ENCODE measurements around the gene WAS. TPM values are rescaled to one million over a fixed set of nuclear protein-coding genes. Genes with fewer than 3 reads are reported as not detected.

Gene WAS
- total and polyA plus RNA-seq, 2 donors (not counting 1 experiment from before 2014, with no cell fraction given) = 88.7 to 98.0 TPM

- ChIA-PET POLR2A (no interaction called here), CTCF (interaction anchor here (1.0 kb wide), 1 partner anchor 65 kb away, joined by 3 read pairs; no protein-coding TSS in a partner anchor)
- no peak for TF ChIP-seq EZH2 (IDR thresholded peaks at IDR 0.05; ENCODE audit: borderline replicate concordance, insufficient read depth, low read depth, low read length, poor library complexity, severe bottlenecking)
- TF ChIP-seq CTCF (IDR thresholded peaks at IDR 0.05) = no peak
- Histone ChIP-seq H3K27ac (ENCODE audit: low read length in 2 of 2) (no peak overlapping the region), H3K9me3 (ENCODE audit: control extremely low read depth in 1 of 3, control insufficient read depth in 2 of 3, insufficient read depth in 1 of 3, low read length in 2 of 3) (no peaks in the 10 kb centered on the region), H3K4me1 (ENCODE audit: control insufficient read depth in 2 of 2, insufficient read depth in 2 of 2, low read length in 2 of 2) (peaks cover 0 to 10% of the 10 kb centered on the region in 2 donors), H3K9ac (ENCODE audit: low read length) (no peak overlapping the region), H3K27me3 (replicated peaks in 1 of 4; ENCODE audit: control extremely low read depth in 1 of 4, control insufficient read depth in 3 of 4, insufficient read depth in 4 of 4, low read length in 3 of 4) (no peaks in the 10 kb centered on the region), H3K4me3 (ENCODE audit: control extremely low read depth in 1 of 5, extremely low read depth in 1 of 5, insufficient read depth in 1 of 5, low read depth in 2 of 5, low read length in 4 of 5) (no peak overlapping the region), H3K4me2 (replicated peaks; ENCODE audit: low read depth, low read length, poor library complexity, severe bottlenecking) (no peak overlapping the region), H3K36me3 (replicated peaks in 1 of 2; ENCODE audit: control extremely low read depth in 1 of 2, control insufficient read depth in 1 of 2, extremely low read depth in 1 of 2, insufficient read depth in 2 of 2, low read length in 1 of 2) (no peaks in the 10 kb centered on the region), H4K20me1 (ENCODE audit: control insufficient read depth, insufficient read depth, low read length, poor library complexity, severe bottlenecking) (no peaks in the 10 kb centered on the region), H2AFZ (ENCODE audit: insufficient read depth, low read depth, low read length, poor library complexity, severe bottlenecking) (no peak overlapping the region), H3K79me2 (ENCODE audit: control insufficient read depth, insufficient read depth, low read length) (no peaks in the 10 kb centered on the region)
- no peak for ATAC-seq (ENCODE audit: low read depth)
- no peak overlapping the region for H3K4me3 Mint-ChIP-seq
- intact Hi-C loops (cut with micrococcal nuclease) = no loop called here
- peaks cover 15% of the 10 kb centered on the region for H3K4me1 Mint-ChIP-seq
- DNase-seq = no peak
- H3K27ac Mint-ChIP-seq = no peak overlapping the region
- H3K9me3 Mint-ChIP-seq (ENCODE audit: insufficient read depth) = no peaks in the 10 kb centered on the region
- 91% methylated on average over 5 of the region's 9 CpGs for WGBS (ENCODE audit: insufficient coverage)
- H3K27me3 Mint-ChIP-seq = no peaks in the 10 kb centered on the region
Observed at GRCh38 chrX:48711162-48711928, 27.7 kb downstream of the WAS start.

GRCh38 chrX:48711929-48712505 lies 28.4 kb downstream of the WAS start:
- CTCF ChIA-PET = no interaction called here
- H3K4me1 Mint-ChIP-seq = peaks cover 15% of the 10 kb centered on the region
- H3K9me3 ChIP-seq (ENCODE audit: control extremely low read depth in 1 of 3, control insufficient read depth in 2 of 3, insufficient read depth in 1 of 3, low read length in 2 of 3) = no peaks in the 10 kb centered on the region
- POLR2A ChIA-PET = no interaction called here
- H3K27me3 Mint-ChIP-seq = no peaks in the 10 kb centered on the region
- H3K4me3 ChIP-seq (ENCODE audit: control extremely low read depth in 1 of 5, extremely low read depth in 1 of 5, insufficient read depth in 1 of 5, low read depth in 2 of 5, low read length in 4 of 5) = no peak overlapping the region
- DNase-seq (no peak), ATAC-seq (ENCODE audit: low read depth) (no peak)
- H3K79me2 ChIP-seq (ENCODE audit: control insufficient read depth, insufficient read depth, low read length) = no peaks in the 10 kb centered on the region
- H3K4me2 ChIP-seq (replicated peaks; ENCODE audit: low read depth, low read length, poor library complexity, severe bottlenecking) = no peak overlapping the region
- H3K9me3 Mint-ChIP-seq (ENCODE audit: insufficient read depth) = no peaks in the 10 kb centered on the region
- 92% methylated on average over 3 of the region's 7 CpGs for WGBS (ENCODE audit: insufficient coverage)
- H3K27ac ChIP-seq (ENCODE audit: low read length in 2 of 2) = no peak overlapping the region
- no peak overlapping the region for H3K9ac ChIP-seq (ENCODE audit: low read length)
- intact Hi-C loops (cut with micrococcal nuclease) = no loop called here
- H3K4me3 Mint-ChIP-seq = no peak overlapping the region
- H3K36me3 ChIP-seq (replicated peaks in 1 of 2; ENCODE audit: control extremely low read depth in 1 of 2, control insufficient read depth in 1 of 2, extremely low read depth in 1 of 2, insufficient read depth in 2 of 2, low read length in 1 of 2) = no peaks in the 10 kb centered on the region
- no peak for TF ChIP-seq EZH2 (IDR thresholded peaks at IDR 0.05; ENCODE audit: borderline replicate concordance, insufficient read depth, low read depth, low read length, poor library complexity, severe bottlenecking)
- no peak for TF ChIP-seq CTCF (IDR thresholded peaks at IDR 0.05)
- peaks cover 0 to 10% of the 10 kb centered on the region in 2 donors for H3K4me1 ChIP-seq (ENCODE audit: control insufficient read depth in 2 of 2, insufficient read depth in 2 of 2, low read length in 2 of 2)
- H2AFZ ChIP-seq (ENCODE audit: insufficient read depth, low read depth, low read length, poor library complexity, severe bottlenecking) = no peak overlapping the region
- H4K20me1 ChIP-seq (ENCODE audit: control insufficient read depth, insufficient read depth, low read length, poor library complexity, severe bottlenecking) = no peaks in the 10 kb centered on the region
- no peaks in the 10 kb centered on the region for H3K27me3 ChIP-seq (replicated peaks in 1 of 4; ENCODE audit: control extremely low read depth in 1 of 4, control insufficient read depth in 3 of 4, insufficient read depth in 4 of 4, low read length in 3 of 4)
- no peak overlapping the region for H3K27ac Mint-ChIP-seq

All from B cell (primary cell).